IgD-negative memory B cell (primary cell): Measurements from ENCODE around the gene FCGR1A. TPM values are rescaled to one million over a fixed set of nuclear protein-coding genes. Genes with fewer than 3 reads are reported as not detected.

Experiments
- polyA plus RNA-seq: library from polyadenylated mRNA; unstranded; fragments of 300-500 nt; fragmentation: Illumina TruSeq; gene quantifications from one replicate; pipeline ENCODE4 v1.2.3, GENCODE V29; 2021

FCGR1A gene
- polyA plus RNA-seq, 1 donor from 2014 or later: 0.43 TPM

Other genes with a start within 250 kb of the FCGR1A start
- not detected for gene PPIAL4C, start 198.8 kb upstream of the FCGR1A start, polyA plus RNA-seq
- gene BOLA1, start 116.9 kb downstream of the FCGR1A start, polyA plus RNA-seq: 29.1 TPM
- 0.18 TPM for gene SV2A, start 135.2 kb downstream of the FCGR1A start, polyA plus RNA-seq
- 99.3 TPM for gene SF3B4, start 145.1 kb downstream of the FCGR1A start, polyA plus RNA-seq
- gene MTMR11, start 154.2 kb downstream of the FCGR1A start, polyA plus RNA-seq: not detected
- gene OTUD7B, start 228.0 kb downstream of the FCGR1A start, polyA plus RNA-seq: 0.53 TPM